ENCODE data around the gene HOXD12.

DNA sequence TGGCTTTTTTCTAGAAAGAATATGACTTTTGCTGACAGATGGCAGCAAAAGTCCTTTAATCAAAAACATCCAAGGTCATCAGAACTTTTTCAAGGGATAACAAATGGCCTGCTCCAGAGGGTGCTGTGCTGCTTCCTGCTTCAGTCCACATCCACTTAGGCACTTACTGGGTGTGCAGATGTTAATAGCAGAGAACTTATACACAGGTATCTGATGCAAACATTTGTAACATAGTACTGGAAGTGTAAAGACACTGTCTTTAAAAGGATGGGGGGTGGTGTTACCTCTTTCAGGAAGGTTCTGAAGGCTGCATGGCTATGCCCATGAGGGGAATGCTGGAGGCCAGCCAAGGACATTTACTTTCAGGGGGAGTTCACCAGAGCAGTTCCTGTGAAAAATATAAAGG lies 35.4 kb downstream of the HOXD12 start:
- TF ChIP-seq, protein P1, sequence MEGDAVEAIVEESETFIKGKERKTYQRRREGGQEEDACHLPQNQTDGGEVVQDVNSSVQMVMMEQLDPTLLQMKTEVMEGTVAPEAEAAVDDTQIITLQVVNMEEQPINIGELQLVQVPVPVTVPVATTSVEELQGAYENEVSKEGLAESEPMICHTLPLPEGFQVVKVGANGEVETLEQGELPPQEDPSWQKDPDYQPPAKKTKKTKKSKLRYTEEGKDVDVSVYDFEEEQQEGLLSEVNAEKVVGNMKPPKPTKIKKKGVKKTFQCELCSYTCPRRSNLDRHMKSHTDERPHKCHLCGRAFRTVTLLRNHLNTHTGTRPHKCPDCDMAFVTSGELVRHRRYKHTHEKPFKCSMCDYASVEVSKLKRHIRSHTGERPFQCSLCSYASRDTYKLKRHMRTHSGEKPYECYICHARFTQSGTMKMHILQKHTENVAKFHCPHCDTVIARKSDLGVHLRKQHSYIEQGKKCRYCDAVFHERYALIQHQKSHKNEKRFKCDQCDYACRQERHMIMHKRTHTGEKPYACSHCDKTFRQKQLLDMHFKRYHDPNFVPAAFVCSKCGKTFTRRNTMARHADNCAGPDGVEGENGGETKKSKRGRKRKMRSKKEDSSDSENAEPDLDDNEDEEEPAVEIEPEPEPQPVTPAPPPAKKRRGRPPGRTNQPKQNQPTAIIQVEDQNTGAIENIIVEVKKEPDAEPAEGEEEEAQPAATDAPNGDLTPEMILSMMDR (IDR thresholded peaks at IDR 0.05): no peak
- no peak for TF ChIP-seq POLR2A (IDR thresholded peaks at IDR 0.05)

Measured in transverse colon (tissue), 3 donors.